ENCODE measurements around the gene C4A. TPM values are rescaled to one million over a fixed set of nuclear protein-coding genes. Genes with fewer than 3 reads are reported as not detected.
"Not testable (repeated sequence)": the region's sequence is repeated elsewhere in the genome, so short reads cannot be mapped to it uniquely, and the experiment has no call there.

The C4A gene
- polyA plus RNA-seq, 3 donors: 12.6 TPM; not detected in 2

GRCh38 chr6:32047855-32048766, 66.3 kb downstream of the C4A start:
- Mint-ChIP-seq H3K27me3 (ENCODE audit: low read depth in 3 of 3) (peaks cover 1 to 3% (median 2%) of the 10 kb centered on the region in 3 donors), H3K36me3 (no peaks in the 10 kb centered on the region), H3K4me1 (peaks cover 4% of the 10 kb centered on the region), H3K9me3 (no peaks in the 10 kb centered on the region), H3K4me3 (no peak overlapping the region), H3K27ac (no peak overlapping the region)
- Histone ChIP-seq H3K79me2 (ENCODE audit: insufficient read depth, low read length) (no peaks in the 10 kb centered on the region), H3K4me3 (replicated peaks in 1 of 3; ENCODE audit: low read depth in 2 of 3, low read length in 3 of 3) (no peak overlapping the region), H3K4me1 (ENCODE audit: control insufficient read depth in 1 of 2, insufficient read depth in 2 of 2, low read length in 2 of 2) (no peaks in the 10 kb centered on the region), H3K27me3 (ENCODE audit: control insufficient read depth in 2 of 2, insufficient read depth in 2 of 2, low read length in 2 of 2) (no peaks in the 10 kb centered on the region), H3K4me2 (replicated peaks; ENCODE audit: extremely low read depth, low read length, poor library complexity, severe bottlenecking) (no peak overlapping the region), H3K9me3 (replicated peaks in 1 of 2; ENCODE audit: control insufficient read depth in 1 of 2, insufficient read depth in 1 of 2, low read length in 2 of 2) (no peaks in the 10 kb centered on the region), H2AFZ (ENCODE audit: insufficient read depth, low read depth, low read length, poor library complexity, severe bottlenecking) (peak overlapping the region; percentile 63), H4K20me1 (ENCODE audit: insufficient read depth, low read length) (no peaks in the 10 kb centered on the region), H3K27ac (ENCODE audit: low read depth in 1 of 2, low read length in 2 of 2) (no peak overlapping the region), H3K9ac (ENCODE audit: insufficient read depth, low read length, poor library complexity, severe bottlenecking) (no peak overlapping the region), H3K36me3 (replicated peaks in 1 of 2; ENCODE audit: control insufficient read depth in 1 of 2, insufficient read depth in 2 of 2, low read length in 2 of 2) (no peaks in the 10 kb centered on the region)
- intact Hi-C loops (cut with micrococcal nuclease): no loop called here
- WGBS (ENCODE audit: insufficient coverage): 54% methylated on average over 41 of the region's 42 CpGs
- peak; percentile 45 to 59 (median 57) for DNase-seq
- TF ChIP-seq CTCF (IDR thresholded peaks at IDR 0.05): peak; percentile 96

- H3K27ac Mint-ChIP-seq; H3K4me1 Mint-ChIP-seq; intact Hi-C loops (cut with micrococcal nuclease); H3K79me2 ChIP-seq (ENCODE audit: insufficient read depth, low read length); H3K9me3 ChIP-seq (replicated peaks in 1 of 2; ENCODE audit: control insufficient read depth in 1 of 2, insufficient read depth in 1 of 2, low read length in 2 of 2); H3K4me1 ChIP-seq (ENCODE audit: control insufficient read depth in 1 of 2, insufficient read depth in 2 of 2, low read length in 2 of 2); H3K9me3 Mint-ChIP-seq; H3K36me3 ChIP-seq (replicated peaks in 1 of 2; ENCODE audit: control insufficient read depth in 1 of 2, insufficient read depth in 2 of 2, low read length in 2 of 2); H3K36me3 Mint-ChIP-seq; H3K27ac ChIP-seq (ENCODE audit: low read depth in 1 of 2, low read length in 2 of 2); H3K27me3 Mint-ChIP-seq (ENCODE audit: low read depth in 3 of 3); H3K27me3 ChIP-seq (ENCODE audit: control insufficient read depth in 2 of 2, insufficient read depth in 2 of 2, low read length in 2 of 2); H2AFZ ChIP-seq (ENCODE audit: insufficient read depth, low read depth, low read length, poor library complexity, severe bottlenecking); H3K4me2 ChIP-seq (replicated peaks; ENCODE audit: extremely low read depth, low read length, poor library complexity, severe bottlenecking); DNase-seq; H3K4me3 ChIP-seq (replicated peaks in 1 of 3; ENCODE audit: low read depth in 2 of 3, low read length in 3 of 3); H4K20me1 ChIP-seq (ENCODE audit: insufficient read depth, low read length); H3K9ac ChIP-seq (ENCODE audit: insufficient read depth, low read length, poor library complexity, severe bottlenecking); H3K4me3 Mint-ChIP-seq: not testable (repeated sequence)
- WGBS (ENCODE audit: insufficient coverage): 96% methylated on average over 7 of the region's 21 CpGs
These were observed 67.3 kb downstream of the C4A start for GRCh38 chr6:32049149-32049548.

- DNase-seq; H3K36me3 Mint-ChIP-seq; H4K20me1 ChIP-seq (ENCODE audit: insufficient read depth, low read length); H3K4me1 Mint-ChIP-seq; H3K9ac ChIP-seq (ENCODE audit: insufficient read depth, low read length, poor library complexity, severe bottlenecking); H3K9me3 ChIP-seq (replicated peaks in 1 of 2; ENCODE audit: control insufficient read depth in 1 of 2, insufficient read depth in 1 of 2, low read length in 2 of 2); H3K27me3 Mint-ChIP-seq (ENCODE audit: low read depth in 3 of 3); H2AFZ ChIP-seq (ENCODE audit: insufficient read depth, low read depth, low read length, poor library complexity, severe bottlenecking); H3K27ac ChIP-seq (ENCODE audit: low read depth in 1 of 2, low read length in 2 of 2); H3K4me1 ChIP-seq (ENCODE audit: control insufficient read depth in 1 of 2, insufficient read depth in 2 of 2, low read length in 2 of 2); H3K4me2 ChIP-seq (replicated peaks; ENCODE audit: extremely low read depth, low read length, poor library complexity, severe bottlenecking); H3K4me3 Mint-ChIP-seq; H3K27me3 ChIP-seq (ENCODE audit: control insufficient read depth in 2 of 2, insufficient read depth in 2 of 2, low read length in 2 of 2); H3K36me3 ChIP-seq (replicated peaks in 1 of 2; ENCODE audit: control insufficient read depth in 1 of 2, insufficient read depth in 2 of 2, low read length in 2 of 2); H3K79me2 ChIP-seq (ENCODE audit: insufficient read depth, low read length); H3K4me3 ChIP-seq (replicated peaks in 1 of 3; ENCODE audit: low read depth in 2 of 3, low read length in 3 of 3); intact Hi-C loops (cut with micrococcal nuclease); H3K9me3 Mint-ChIP-seq; H3K27ac Mint-ChIP-seq: not testable (repeated sequence)
- 100% methylated on average over 1 of the region's 11 CpGs for WGBS (ENCODE audit: insufficient coverage)
These were observed 67.9 kb downstream of the C4A start for GRCh38 chr6:32049736-32050135.

Measured in CD14-positive monocyte (primary cell).